Gastroesophageal sphincter (tissue), 2 donors: ENCODE data around the gene JARID2.

Experiments used
- POLR2A ChIP-seq, 2 donors: fragments of 450-650 bp; IDR thresholded peaks; one replicate each; pipeline ENCODE4 v1.6.1; 2017; ENCODE audit warnings: antibody characterized with exemption in 2 of 2, mild to moderate bottlenecking in 2 of 2, moderate library complexity in 1 of 2
- POLR2AphosphoS5 ChIP-seq: sonication (generic); formaldehyde crosslinking; IDR thresholded peaks from one replicate; pipeline ENCODE4 v1.6.1; 2017; ENCODE audit warnings: antibody characterized with exemption

DNA sequence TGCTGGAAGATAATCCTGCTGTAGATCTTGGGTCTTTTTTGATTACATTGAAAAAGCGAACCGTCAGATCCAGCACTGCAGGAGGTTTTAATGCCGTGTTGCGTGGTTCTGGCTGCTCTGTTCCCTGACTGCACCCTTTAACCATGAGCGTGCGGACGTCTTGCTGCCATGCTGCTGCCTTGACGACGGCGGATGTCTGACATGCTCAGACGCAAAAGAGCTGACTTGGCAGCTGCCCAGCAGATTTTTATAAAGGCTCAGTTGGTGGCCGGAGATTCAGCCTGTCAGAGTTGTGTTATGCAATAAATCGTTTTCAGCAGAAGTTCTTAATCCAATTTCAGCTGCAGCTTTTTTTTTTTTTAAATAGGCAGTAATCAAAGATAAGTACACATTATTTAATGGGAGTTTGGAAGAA is 119.4 kb downstream of the JARID2 start:
- TF ChIP-seq POLR2AphosphoS5 (peak; percentile 7), POLR2A (IDR thresholded peaks at IDR 0.05) (no peak)
